ENCODE results near the gene STXBP1.

GRCh38 chr9:127689329-127690000, 77.4 kb downstream of the STXBP1 start:
- TF ChIP-seq, protein P1, sequence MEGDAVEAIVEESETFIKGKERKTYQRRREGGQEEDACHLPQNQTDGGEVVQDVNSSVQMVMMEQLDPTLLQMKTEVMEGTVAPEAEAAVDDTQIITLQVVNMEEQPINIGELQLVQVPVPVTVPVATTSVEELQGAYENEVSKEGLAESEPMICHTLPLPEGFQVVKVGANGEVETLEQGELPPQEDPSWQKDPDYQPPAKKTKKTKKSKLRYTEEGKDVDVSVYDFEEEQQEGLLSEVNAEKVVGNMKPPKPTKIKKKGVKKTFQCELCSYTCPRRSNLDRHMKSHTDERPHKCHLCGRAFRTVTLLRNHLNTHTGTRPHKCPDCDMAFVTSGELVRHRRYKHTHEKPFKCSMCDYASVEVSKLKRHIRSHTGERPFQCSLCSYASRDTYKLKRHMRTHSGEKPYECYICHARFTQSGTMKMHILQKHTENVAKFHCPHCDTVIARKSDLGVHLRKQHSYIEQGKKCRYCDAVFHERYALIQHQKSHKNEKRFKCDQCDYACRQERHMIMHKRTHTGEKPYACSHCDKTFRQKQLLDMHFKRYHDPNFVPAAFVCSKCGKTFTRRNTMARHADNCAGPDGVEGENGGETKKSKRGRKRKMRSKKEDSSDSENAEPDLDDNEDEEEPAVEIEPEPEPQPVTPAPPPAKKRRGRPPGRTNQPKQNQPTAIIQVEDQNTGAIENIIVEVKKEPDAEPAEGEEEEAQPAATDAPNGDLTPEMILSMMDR (IDR thresholded peaks at IDR 0.05), result no peak
- TF ChIP-seq POLR2A (IDR thresholded peaks at IDR 0.05), result no peak

All from esophagus squamous epithelium (tissue), 4 donors.